Keratinocyte (primary cell): ENCODE measurements around the gene AXIN2. TPM values are rescaled to one million over a fixed set of nuclear protein-coding genes. Genes with fewer than 3 reads are reported as not detected.

Experiments
- DNase-seq: peaks from one replicate; pipeline ENCODE4 v3.0.0-alpha.2; 2011; ENCODE audit warnings: low read depth, missing footprints, low spot score
- FAIRE-seq: peaks from 2 replicates; lab custom pipeline; 2011; peaks lifted over from hg19 to GRCh38; lab: Jason Lieb, UNC
- H2AFZ ChIP-seq: 2 replicates; pipeline ENCODE4 v1.6.0; 2012; ENCODE audit warnings: low read length, control low read depth, inconsistent platforms; ENCODE audit not compliant: control insufficient read depth
- H3K27ac ChIP-seq: 2 replicates; pipeline ENCODE4 v1.5.1; 2011; ENCODE audit warnings: low read length; ENCODE audit not compliant: control insufficient read depth, insufficient read depth
- H3K27me3 ChIP-seq: 3 replicates; pipeline ENCODE4 v1.6.0; 2011; ENCODE audit warnings: low read length; ENCODE audit not compliant: control insufficient read depth, insufficient read depth; ENCODE audit errors: extremely low read depth
- H3K36me3 ChIP-seq, 2 experiments: 2 replicates in 1 of 2; 3 replicates in 1 of 2; pipeline ENCODE4 v1.5.1; 2011; ENCODE audit warnings: low read length in 2 of 2, mild to moderate bottlenecking in 1 of 2; ENCODE audit not compliant: control insufficient read depth in 2 of 2, insufficient read depth in 2 of 2; ENCODE audit errors: extremely low read depth in 1 of 2
- H3K4me1 ChIP-seq: 3 replicates; pipeline ENCODE4 v1.5.1; 2011; ENCODE audit warnings: low read length; ENCODE audit not compliant: control insufficient read depth, insufficient read depth; ENCODE audit errors: extremely low read depth
- H3K4me2 ChIP-seq: 3 replicates; pipeline ENCODE4 v1.6.0; 2011; ENCODE audit warnings: low read depth, low read length; ENCODE audit not compliant: control insufficient read depth, insufficient read depth; ENCODE audit errors: extremely low read depth
- H3K4me3 ChIP-seq, 3 experiments: fragments of 200-600 bp in 1 of 3; sonication (generic) in 1 of 3; 2 replicates in 2 of 3; 3 replicates in 1 of 3; pipeline ENCODE4 v1.5.1; 2011 to 2016; ENCODE audit warnings: low read length in 3 of 3, mild to moderate bottlenecking in 3 of 3, control low read depth in 2 of 3, inconsistent platforms in 1 of 3, low read depth in 1 of 3, mixed read lengths in 1 of 3, mixed run types in 1 of 3, moderate library complexity in 1 of 3; ENCODE audit not compliant: control insufficient read depth in 2 of 3, insufficient read depth in 2 of 3; ENCODE audit errors: extremely low read depth in 1 of 3
- H3K79me2 ChIP-seq: 2 replicates; pipeline ENCODE4 v1.6.0; 2012; ENCODE audit warnings: low read length; ENCODE audit not compliant: control insufficient read depth, insufficient read depth
- H3K9ac ChIP-seq: 3 replicates; pipeline ENCODE4 v1.6.0; 2011; ENCODE audit warnings: low read length; ENCODE audit not compliant: control insufficient read depth, insufficient read depth; ENCODE audit errors: extremely low read depth
- H3K9me1 ChIP-seq: 3 replicates; pipeline ENCODE4 v1.6.0; 2011; ENCODE audit warnings: low read length; ENCODE audit not compliant: control insufficient read depth, insufficient read depth; ENCODE audit errors: extremely low read depth
- H3K9me3 ChIP-seq: 2 replicates; pipeline ENCODE4 v1.5.1; 2012; ENCODE audit warnings: low read depth, low read length; ENCODE audit not compliant: control insufficient read depth
- H4K20me1 ChIP-seq: 3 replicates; pipeline ENCODE4 v1.6.0; 2011; ENCODE audit warnings: low read length; ENCODE audit not compliant: control insufficient read depth, insufficient read depth; ENCODE audit errors: extremely low read depth
- CTCF ChIP-seq, 3 experiments: IDR thresholded peaks in 1 of 3; conservative IDR thresholded peaks in 1 of 3; optimal IDR thresholded peaks in 1 of 3; 2 replicates in 2 of 3; 3 replicates in 1 of 3; pipeline versions ENCODE3 to v1.5.1; 2011; ENCODE audit warnings: low read length in 3 of 3, mild to moderate bottlenecking in 3 of 3, moderate library complexity in 2 of 3, control low read depth in 1 of 3, inconsistent platforms in 1 of 3; ENCODE audit not compliant: insufficient read depth in 2 of 3; ENCODE audit errors: extremely low read depth in 1 of 3
- EZH2 ChIP-seq: IDR thresholded peaks from one replicate; pipeline ENCODE4 v1.6.1; 2012; ENCODE audit warnings: inconsistent platforms, mild to moderate bottlenecking, low read length, moderate library complexity
- dilution Hi-C: fragments of 300-500 bp; cut with MboI; formaldehyde crosslinking; loops from one replicate; pipeline ENCODE4 v1.7.0; 2020; ENCODE audit warnings: low sequenced_read_pairs; ENCODE audit not compliant: extremely low pct_ligation_motif_present
- polyA plus RNA-seq, 5 experiments: library from polyadenylated mRNA; depleted of rRNA in 3 of 5; stranded (reverse) in 3 of 5; stranded (forward) in 1 of 5; unstranded in 1 of 5; fragments of >200 nt; gene quantifications; 1 replicate in 1 of 5; 2 replicates in 3 of 5; 3 replicates in 1 of 5; pipeline versions ENCODE4 v1.2.1 to v1.2.3, GENCODE V29; 2011 to 2012; ENCODE audit warnings: missing spikeins in 2 of 5, low read depth in 1 of 5, low replicate concordance in 1 of 5

AXIN2 gene
- polyA plus RNA-seq, 1 donor (not counting 4 experiments of a cell fraction or from before 2014, with no cell fraction given): 0.14 TPM

- dilution Hi-C loops: no loop called here
- H3K79me2 ChIP-seq: no peaks in the 10 kb centered on the region
Observed at GRCh38 chr17:65554553-65555223, 6.8 kb downstream of the AXIN2 start.

DNA sequence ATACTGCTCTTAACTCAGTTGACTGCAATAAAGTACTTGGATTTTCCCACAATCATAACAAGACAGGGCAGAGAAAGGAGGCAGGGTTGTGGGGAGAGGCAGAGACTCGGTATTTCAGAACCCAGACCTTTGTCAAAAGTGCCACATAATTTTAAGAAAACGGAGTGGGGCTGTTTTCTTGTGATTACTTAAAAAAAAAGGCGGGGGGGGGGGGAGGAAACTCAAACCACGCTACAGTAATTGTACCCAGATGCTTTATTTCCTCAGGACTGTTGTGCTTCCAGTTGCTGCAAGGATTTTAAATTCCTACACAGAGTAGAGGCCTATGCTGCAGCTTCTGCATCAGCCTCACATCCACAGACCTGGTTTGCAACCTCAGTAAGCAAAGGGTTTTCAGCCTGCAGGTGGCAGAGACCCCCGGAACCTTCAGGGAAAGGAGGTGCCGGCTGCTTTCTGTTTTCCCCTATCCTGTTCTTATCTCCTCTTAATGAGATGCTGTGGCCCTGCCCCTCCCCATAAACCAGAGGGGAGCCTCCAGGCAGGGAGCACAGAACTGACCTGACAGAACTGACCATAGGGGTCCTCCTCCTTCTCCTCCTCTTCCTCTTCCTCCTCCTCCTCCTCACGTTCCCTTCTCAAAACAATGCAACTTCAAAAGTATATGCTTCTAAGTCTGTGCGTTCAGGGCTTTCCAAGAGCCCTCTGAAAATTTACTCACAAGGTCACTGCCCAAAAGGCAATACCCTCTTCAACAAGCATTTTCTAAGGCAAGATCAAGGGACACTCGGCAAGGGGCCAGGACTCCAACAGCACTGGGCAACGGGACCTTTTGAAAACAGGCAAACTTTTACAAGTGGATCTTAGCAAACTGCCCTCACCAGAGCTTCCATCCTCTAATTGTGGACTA, 7.5 kb downstream of the AXIN2 start:
- H3K4me2 ChIP-seq: no peak overlapping the region
- no peaks in the 10 kb centered on the region for H4K20me1 ChIP-seq
- peaks cover 18% of the 10 kb centered on the region for H3K27me3 ChIP-seq
- FAIRE-seq: no peak
- H3K79me2 ChIP-seq: no peaks in the 10 kb centered on the region
- H3K36me3 ChIP-seq: no peaks in the 10 kb centered on the region
- no peak overlapping the region for H2AFZ ChIP-seq
- no peak for DNase-seq
- no peak overlapping the region for H3K9ac ChIP-seq
- H3K9me3 ChIP-seq: no peaks in the 10 kb centered on the region
- TF ChIP-seq EZH2 (no peak), CTCF (optimal IDR thresholded peaks at IDR 0.05 in 1 of 3, IDR thresholded peaks at IDR 0.05 in 1 of 3, conservative IDR thresholded peaks at IDR 0.05 in 1 of 3; ENCODE audit: extremely low read depth in 1 of 3, insufficient read depth in 2 of 3, low read length in 3 of 3) (no peak)
- dilution Hi-C loops: no loop called here
- no peaks in the 10 kb centered on the region for H3K4me1 ChIP-seq
- no peaks in the 10 kb centered on the region for H3K9me1 ChIP-seq
- H3K4me3 ChIP-seq: no peak overlapping the region
- H3K27ac ChIP-seq: no peak overlapping the region

More at GRCh38 chr17:65554553-65555223, 6.8 kb downstream of the AXIN2 start:
- TF ChIP-seq EZH2 (no peak), CTCF (optimal IDR thresholded peaks at IDR 0.05 in 1 of 3, IDR thresholded peaks at IDR 0.05 in 1 of 3, conservative IDR thresholded peaks at IDR 0.05 in 1 of 3; ENCODE audit: extremely low read depth in 1 of 3, insufficient read depth in 2 of 3, low read length in 3 of 3) (no peak)
- peaks cover 26% of the 10 kb centered on the region for H3K27me3 ChIP-seq
- H2AFZ ChIP-seq: no peak overlapping the region
- no peak for FAIRE-seq
- DNase-seq: no peak
- no peaks in the 10 kb centered on the region for H3K36me3 ChIP-seq
- H3K9me1 ChIP-seq: no peaks in the 10 kb centered on the region
- H3K9me3 ChIP-seq: no peaks in the 10 kb centered on the region
- H3K27ac ChIP-seq: no peak overlapping the region
- H3K4me2 ChIP-seq: no peak overlapping the region
- no peak overlapping the region for H3K9ac ChIP-seq
- no peaks in the 10 kb centered on the region for H4K20me1 ChIP-seq
- no peak overlapping the region for H3K4me3 ChIP-seq
- no peaks in the 10 kb centered on the region for H3K4me1 ChIP-seq
